IMR-90 (cell line): ENCODE results near the gene PFKP.

Experiments
- BHLHE40 ChIP-seq: fragments of 150-350 bp; IDR thresholded peaks from 2 replicates; pipeline ENCODE4 v1.6.1; 2016; ENCODE audit warnings: mild to moderate bottlenecking, low read depth, low read length
- CEBPB ChIP-seq: IDR thresholded peaks from 2 replicates; pipeline ENCODE4 v1.6.1; 2012; ENCODE audit warnings: low read depth, low read length, improper control_type of control experiment
- CHD1 ChIP-seq: IDR thresholded peaks from 2 replicates; pipeline ENCODE4 v1.6.1; 2012; ENCODE audit warnings: low read depth, low read length, improper control_type of control experiment
- CTCF ChIP-seq: conservative IDR thresholded peaks from 2 replicates; pipeline ENCODE4 v1.5.1; 2012; ENCODE audit warnings: mild to moderate bottlenecking, low read depth, low read length, improper control_type of control experiment
- ELK1 ChIP-seq: fragments of 150-350 bp; IDR thresholded peaks from 2 replicates; pipeline ENCODE4 v1.6.1; 2016; ENCODE audit warnings: low read depth, mild to moderate bottlenecking, low read length, moderate library complexity, borderline replicate concordance
- FOS ChIP-seq: fragments of 150-350 bp; IDR thresholded peaks from 2 replicates; pipeline ENCODE4 v1.6.1; 2016; ENCODE audit warnings: low read depth, low read length
- MAZ ChIP-seq: IDR thresholded peaks from 2 replicates; pipeline ENCODE4 v1.6.1; 2012; ENCODE audit warnings: low read depth, mild to moderate bottlenecking, low read length, improper control_type of control experiment, moderate library complexity, borderline replicate concordance
- MXI1 ChIP-seq: IDR thresholded peaks from 2 replicates; pipeline ENCODE4 v1.6.1; 2012; ENCODE audit warnings: low read depth, mild to moderate bottlenecking, low read length, moderate library complexity, borderline replicate concordance
- POLR2A ChIP-seq: IDR thresholded peaks from 2 replicates; pipeline ENCODE4 v1.6.1; 2012; ENCODE audit warnings: mild to moderate bottlenecking, low read depth, low read length
- RAD21 ChIP-seq: IDR thresholded peaks from 2 replicates; pipeline ENCODE4 v1.6.1; 2012; ENCODE audit warnings: low read length, improper control_type of control experiment
- RCOR1 ChIP-seq: IDR thresholded peaks from 2 replicates; pipeline ENCODE4 v1.6.1; 2012; ENCODE audit warnings: mild to moderate bottlenecking, low read length, improper control_type of control experiment; ENCODE audit not compliant: insufficient replicate concordance
- SMC3 ChIP-seq: fragments of 150-350 bp; IDR thresholded peaks from 2 replicates; pipeline ENCODE4 v1.6.1; 2016; ENCODE audit warnings: low read depth, mild to moderate bottlenecking, antibody characterized with exemption, low read length, moderate library complexity
- USF2 ChIP-seq: fragments of 150-350 bp; IDR thresholded peaks from 2 replicates; pipeline ENCODE4 v1.6.1; 2017; ENCODE audit warnings: mild to moderate bottlenecking, antibody characterized with exemption, low read length, low read depth

- TF ChIP-seq CTCF (no peak), MXI1 (no peak), SMC3 (no peak), MAZ (no peak), POLR2A (no peak), CEBPB (no peak), BHLHE40 (no peak), USF2 (no peak), RAD21 (no peak), ELK1 (no peak), FOS (no peak), RCOR1 (no peak), CHD1 (no peak)
These were observed 78.0 kb downstream of the PFKP start for GRCh38 chr10:3145366-3145765.
